ENCODE data around the gene NEURL4. TPM values are rescaled to one million over a fixed set of nuclear protein-coding genes. Genes with fewer than 3 reads are reported as not detected.

Gene NEURL4
- total RNA-seq, 1 experiment from 2014 or later = 46.5 TPM

GRCh38 chr17:7363311-7363710 is 34.2 kb upstream of the NEURL4 start:
- Histone ChIP-seq H3K4me2 (no peak overlapping the region), H3K36me3 (ENCODE audit: low read depth) (no peaks in the 10 kb centered on the region), H4K20me1 (ENCODE audit: insufficient read depth) (no peaks in the 10 kb centered on the region), H3K27me3 (ENCODE audit: insufficient read depth, low read depth) (no peaks in the 10 kb centered on the region), H3K4me3 (no peak overlapping the region), H3F3A (ENCODE audit: insufficient read depth, low read depth) (no peaks in the 10 kb centered on the region), H3K4me1 (replicated peaks; ENCODE audit: insufficient read depth) (no peaks in the 10 kb centered on the region), H3K27ac (no peak overlapping the region), H2AFZ (no peak overlapping the region), H3K9me2 (ENCODE audit: insufficient read depth) (no peaks in the 10 kb centered on the region), H3K79me2 (ENCODE audit: low read depth) (no peaks in the 10 kb centered on the region), H3K9me3 (ENCODE audit: insufficient read depth, low read depth) (no peaks in the 10 kb centered on the region)
- TF ChIP-seq CTCF (conservative IDR thresholded peaks at IDR 0.05) (no peak), EZH2 (IDR thresholded peaks at IDR 0.05; ENCODE audit: low read depth) (no peak)
- intact Hi-C loops (cut with micrococcal nuclease; ENCODE audit: unreplicated experiment) = no loop called here
- no TSS peak for BruUV-seq (replicated peaks)
- DNase-seq = no peak
- ChIA-PET POLR2A (ENCODE audit: unreplicated experiment) (interaction anchor here (0.6 to 0.7 kb wide), 2 partner anchors 172 to 252 kb away, joined by 3 to 6 read pairs; partner anchors contain the start of gene FXR2), CTCF (no interaction called here)

GRCh38 chr17:7361906-7362305 is 32.8 kb upstream of the NEURL4 start:
- H3K79me2 ChIP-seq (ENCODE audit: low read depth) = no peaks in the 10 kb centered on the region
- POLR2A ChIA-PET (ENCODE audit: unreplicated experiment) = interaction anchor here (0.6 kb wide), 1 partner anchor 116 kb away, joined by 11 read pairs; no protein-coding TSS in a partner anchor
- no peak for TF ChIP-seq CTCF (conservative IDR thresholded peaks at IDR 0.05)
- no peak for TF ChIP-seq EZH2 (IDR thresholded peaks at IDR 0.05; ENCODE audit: low read depth)
- DNase-seq = no peak
- H3K27me3 ChIP-seq (ENCODE audit: insufficient read depth, low read depth) = no peaks in the 10 kb centered on the region
- no peak overlapping the region for H3K4me2 ChIP-seq
- no peaks in the 10 kb centered on the region for H3K9me3 ChIP-seq (ENCODE audit: insufficient read depth, low read depth)
- H3K36me3 ChIP-seq (ENCODE audit: low read depth) = no peaks in the 10 kb centered on the region
- intact Hi-C loops (cut with micrococcal nuclease; ENCODE audit: unreplicated experiment) = no loop called here
- H2AFZ ChIP-seq = no peak overlapping the region
- CTCF ChIA-PET = interaction anchor here (0.6 kb wide), 1 partner anchor 80 kb away, joined by 3 read pairs; no protein-coding TSS in a partner anchor
- no peaks in the 10 kb centered on the region for H3F3A ChIP-seq (ENCODE audit: insufficient read depth, low read depth)
- H4K20me1 ChIP-seq (ENCODE audit: insufficient read depth) = no peaks in the 10 kb centered on the region
- no peak overlapping the region for H3K4me3 ChIP-seq
- BruUV-seq (replicated peaks) = no TSS peak
- H3K27ac ChIP-seq = no peak overlapping the region
- H3K4me1 ChIP-seq (replicated peaks; ENCODE audit: insufficient read depth) = no peaks in the 10 kb centered on the region
- H3K9me2 ChIP-seq (ENCODE audit: insufficient read depth) = no peaks in the 10 kb centered on the region

- ChIA-PET POLR2A (ENCODE audit: unreplicated experiment) (interaction anchor here (0.6 kb wide), 1 partner anchor 35 kb away, joined by 3 read pairs; no protein-coding TSS in a partner anchor), CTCF (no interaction called here)
- DNase-seq = no peak
- Histone ChIP-seq H3K9me3 (ENCODE audit: insufficient read depth, low read depth) (no peaks in the 10 kb centered on the region), H4K20me1 (ENCODE audit: insufficient read depth) (peaks cover 15% of the 10 kb centered on the region), H3F3A (ENCODE audit: insufficient read depth, low read depth) (peaks cover 12% of the 10 kb centered on the region; the same call in 1 of the 2 replicates), H3K9me2 (ENCODE audit: insufficient read depth) (no peaks in the 10 kb centered on the region), H2AFZ (no peak overlapping the region), H3K79me2 (ENCODE audit: low read depth) (peaks cover 24% of the 10 kb centered on the region), H3K27me3 (ENCODE audit: insufficient read depth, low read depth) (no peaks in the 10 kb centered on the region), H3K4me2 (no peak overlapping the region), H3K4me1 (replicated peaks; ENCODE audit: insufficient read depth) (peaks cover 21% of the 10 kb centered on the region; the same call in 1 of the 2 replicates), H3K27ac (no peak overlapping the region), H3K4me3 (no peak overlapping the region), H3K36me3 (ENCODE audit: low read depth) (no peaks in the 10 kb centered on the region)
- TF ChIP-seq EZH2 (IDR thresholded peaks at IDR 0.05; ENCODE audit: low read depth) (no peak), CTCF (conservative IDR thresholded peaks at IDR 0.05) (no peak)
- BruUV-seq (replicated peaks) = no TSS peak
- intact Hi-C loops (cut with micrococcal nuclease; ENCODE audit: unreplicated experiment) = loop anchor here (2.0 to 5.0 kb wide), 3 partner anchors 23 to 331 kb away; partner anchors contain the start of genes TNK1 and WRAP53
Observed at GRCh38 chr17:7357381-7357780, 28.2 kb upstream of the NEURL4 start.

Data from PC-9 (cell line).